Effector memory CD4-positive, alpha-beta T cell (primary cell): ENCODE data around the gene DGKK.

ENCODE experiments used
- DNase-seq, 3 donors: peaks; one replicate each; pipeline ENCODE4 v3.0.0-alpha.2; 2020
- H3K27ac ChIP-seq: 2 replicates; pipeline ENCODE4 v1.7.0; 2013; ENCODE audit warnings: mild to moderate bottlenecking, low read length, moderate library complexity; ENCODE audit not compliant: insufficient read depth, poor library complexity, severe bottlenecking
- H3K27me3 ChIP-seq: replicated peaks from 2 replicates; pipeline ENCODE4 v1.7.0; 2013; ENCODE audit warnings: mild to moderate bottlenecking, low read length; ENCODE audit not compliant: insufficient read depth, control insufficient read depth, poor library complexity, severe bottlenecking
- H3K36me3 ChIP-seq: 2 replicates; pipeline ENCODE4 v1.7.0; 2013; ENCODE audit warnings: mild to moderate bottlenecking, low read length, moderate library complexity; ENCODE audit not compliant: control insufficient read depth, insufficient read depth
- H3K4me1 ChIP-seq: 2 replicates; pipeline ENCODE4 v1.7.0; 2013; ENCODE audit warnings: low read length, mild to moderate bottlenecking; ENCODE audit not compliant: control insufficient read depth, insufficient read depth, poor library complexity, severe bottlenecking
- H3K4me3 ChIP-seq: 2 replicates; pipeline ENCODE4 v1.7.0; 2013; ENCODE audit warnings: low read length, low read depth, mild to moderate bottlenecking; ENCODE audit not compliant: insufficient read depth, poor library complexity, severe bottlenecking
- H3K9me3 ChIP-seq: 2 replicates; pipeline ENCODE4 v1.7.0; 2013; ENCODE audit warnings: mild to moderate bottlenecking, low read length, moderate library complexity; ENCODE audit not compliant: control insufficient read depth

Gene DGKK

DNA sequence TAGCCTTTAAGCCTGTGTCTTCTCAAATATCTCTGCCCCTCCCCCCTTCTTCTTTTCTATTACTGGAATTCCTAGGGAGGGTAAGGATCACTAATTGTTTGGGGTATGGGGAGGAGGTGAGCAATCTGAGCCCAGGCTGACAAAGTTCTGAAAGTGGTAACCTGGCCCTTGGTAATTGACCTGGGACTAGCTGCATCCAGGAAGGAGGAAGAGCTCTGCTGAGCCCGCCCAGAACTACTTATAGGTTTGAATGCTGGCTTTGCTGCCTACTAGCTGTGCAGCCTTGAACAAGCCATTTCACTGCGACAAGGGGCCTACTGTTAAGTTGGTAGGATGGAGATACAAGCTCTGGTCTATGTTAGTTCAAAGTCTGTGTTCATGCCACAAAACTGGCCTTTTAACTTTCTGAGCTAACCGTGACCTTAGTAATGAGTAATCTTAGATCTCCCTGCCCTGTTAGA, 37.8 kb downstream of the DGKK start:
- Histone ChIP-seq H3K27me3 (no peaks in the 10 kb centered on the region), H3K27ac (no peak overlapping the region), H3K4me3 (no peak overlapping the region), H3K9me3 (no peaks in the 10 kb centered on the region), H3K4me1 (no peaks in the 10 kb centered on the region), H3K36me3 (no peaks in the 10 kb centered on the region)
- DNase-seq, result no peak

DNA sequence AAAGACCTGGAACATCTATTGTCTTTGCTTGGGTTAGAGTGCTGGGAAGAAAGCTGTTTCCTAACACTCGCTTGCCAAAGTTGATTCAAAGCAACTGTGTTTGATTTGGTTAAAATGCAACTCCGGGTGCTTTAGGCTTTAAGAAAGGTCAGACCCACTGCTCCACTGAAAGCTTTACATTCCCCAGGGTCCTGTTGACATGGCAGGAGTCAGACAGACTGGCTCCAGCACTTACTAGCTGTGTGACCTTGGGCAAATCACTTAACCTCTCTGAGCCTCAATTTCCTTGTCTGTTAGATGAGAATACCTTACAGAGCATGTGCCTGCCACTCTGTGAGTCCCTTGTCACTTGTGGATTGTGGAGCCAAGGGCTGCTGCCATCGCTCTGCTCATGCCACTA, 39.0 kb downstream of the DGKK start:
- H3K36me3 ChIP-seq, result no peaks in the 10 kb centered on the region
- DNase-seq, result no peak
- H3K4me1 ChIP-seq, result no peaks in the 10 kb centered on the region
- H3K27ac ChIP-seq, result no peak overlapping the region
- no peaks in the 10 kb centered on the region for H3K9me3 ChIP-seq
- H3K4me3 ChIP-seq, result no peak overlapping the region
- no peaks in the 10 kb centered on the region for H3K27me3 ChIP-seq

GRCh38 chrX:50430917-50431575, 39.6 kb downstream of the DGKK start:
- Histone ChIP-seq H3K36me3 (no peaks in the 10 kb centered on the region), H3K27me3 (no peaks in the 10 kb centered on the region), H3K4me1 (no peaks in the 10 kb centered on the region), H3K4me3 (no peak overlapping the region), H3K9me3 (no peaks in the 10 kb centered on the region), H3K27ac (no peak overlapping the region)
- DNase-seq, result no peak

- Histone ChIP-seq H3K36me3 (no peaks in the 10 kb centered on the region), H3K9me3 (no peaks in the 10 kb centered on the region), H3K27me3 (no peaks in the 10 kb centered on the region), H3K4me1 (no peaks in the 10 kb centered on the region), H3K27ac (no peak overlapping the region), H3K4me3 (no peak overlapping the region)
- no peak for DNase-seq
These were observed 42.5 kb downstream of the DGKK start for GRCh38 chrX:50428174-50428573.

GRCh38 chrX:50407976-50408375, 62.6 kb downstream of the DGKK start:
- H3K4me3 ChIP-seq, result no peak overlapping the region
- no peak for DNase-seq

GRCh38 chrX:50403903-50404302, 66.7 kb downstream of the DGKK start:
- Histone ChIP-seq H3K27ac (no peak overlapping the region), H3K4me1 (no peaks in the 10 kb centered on the region), H3K4me3 (no peak overlapping the region), H3K9me3 (no peaks in the 10 kb centered on the region), H3K27me3 (no peaks in the 10 kb centered on the region), H3K36me3 (no peaks in the 10 kb centered on the region)
- DNase-seq, result no peak

More at GRCh38 chrX:50407976-50408375, 62.6 kb downstream of the DGKK start:
- Histone ChIP-seq H3K27me3 (no peaks in the 10 kb centered on the region), H3K27ac (no peak overlapping the region), H3K36me3 (no peaks in the 10 kb centered on the region), H3K4me1 (no peaks in the 10 kb centered on the region), H3K9me3 (no peaks in the 10 kb centered on the region)

DNA sequence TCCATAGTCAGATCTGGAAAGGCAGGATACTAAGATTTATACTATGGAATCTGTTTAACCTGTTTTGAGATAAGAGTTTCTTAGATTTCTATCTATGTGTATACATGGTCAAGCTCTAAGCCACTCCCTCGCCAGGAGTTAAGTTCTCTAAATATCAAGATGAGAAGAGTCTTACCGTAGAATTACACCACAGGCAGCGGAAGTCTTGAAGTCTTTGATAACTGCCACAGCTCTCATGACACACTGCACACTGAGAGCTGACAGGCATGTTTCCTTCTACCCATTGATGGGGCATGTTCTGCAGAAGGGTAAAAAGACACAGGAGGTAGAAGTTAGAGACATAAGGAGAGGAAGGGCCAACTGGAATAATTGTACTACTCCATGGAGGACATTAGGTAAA, 67.7 kb downstream of the DGKK start:
- no peaks in the 10 kb centered on the region for H3K4me1 ChIP-seq
- H3K27me3 ChIP-seq, result no peaks in the 10 kb centered on the region
- no peak overlapping the region for H3K4me3 ChIP-seq
- no peaks in the 10 kb centered on the region for H3K36me3 ChIP-seq
- no peak overlapping the region for H3K27ac ChIP-seq
- no peaks in the 10 kb centered on the region for H3K9me3 ChIP-seq
- no peak for DNase-seq

- H3K4me3 ChIP-seq, result no peak overlapping the region
- no peak overlapping the region for H3K27ac ChIP-seq
- no peaks in the 10 kb centered on the region for H3K36me3 ChIP-seq
- H3K27me3 ChIP-seq, result no peaks in the 10 kb centered on the region
- no peaks in the 10 kb centered on the region for H3K9me3 ChIP-seq
- no peak for DNase-seq
- H3K4me1 ChIP-seq, result no peaks in the 10 kb centered on the region
These were observed 76.7 kb downstream of the DGKK start for GRCh38 chrX:50393902-50394301.

GRCh38 chrX:50386520-50386919, 84.1 kb downstream of the DGKK start:
- H3K4me3 ChIP-seq, result no peak overlapping the region
- no peaks in the 10 kb centered on the region for H3K9me3 ChIP-seq
- H3K4me1 ChIP-seq, result no peaks in the 10 kb centered on the region
- no peaks in the 10 kb centered on the region for H3K36me3 ChIP-seq
- no peak for DNase-seq
- no peak overlapping the region for H3K27ac ChIP-seq
- H3K27me3 ChIP-seq, result no peaks in the 10 kb centered on the region

GRCh38 chrX:50381729-50382415, 88.8 kb downstream of the DGKK start:
- H3K36me3 ChIP-seq, result no peaks in the 10 kb centered on the region
- DNase-seq, result no peak
- no peak overlapping the region for H3K27ac ChIP-seq

More at GRCh38 chrX:50381729-50382415, 88.8 kb downstream of the DGKK start:
- no peaks in the 10 kb centered on the region for H3K27me3 ChIP-seq
- no peak overlapping the region for H3K4me3 ChIP-seq
- H3K9me3 ChIP-seq, result no peaks in the 10 kb centered on the region
- H3K4me1 ChIP-seq, result no peaks in the 10 kb centered on the region
